ENCODE results near the gene WDR6.

Gene WDR6

DNA sequence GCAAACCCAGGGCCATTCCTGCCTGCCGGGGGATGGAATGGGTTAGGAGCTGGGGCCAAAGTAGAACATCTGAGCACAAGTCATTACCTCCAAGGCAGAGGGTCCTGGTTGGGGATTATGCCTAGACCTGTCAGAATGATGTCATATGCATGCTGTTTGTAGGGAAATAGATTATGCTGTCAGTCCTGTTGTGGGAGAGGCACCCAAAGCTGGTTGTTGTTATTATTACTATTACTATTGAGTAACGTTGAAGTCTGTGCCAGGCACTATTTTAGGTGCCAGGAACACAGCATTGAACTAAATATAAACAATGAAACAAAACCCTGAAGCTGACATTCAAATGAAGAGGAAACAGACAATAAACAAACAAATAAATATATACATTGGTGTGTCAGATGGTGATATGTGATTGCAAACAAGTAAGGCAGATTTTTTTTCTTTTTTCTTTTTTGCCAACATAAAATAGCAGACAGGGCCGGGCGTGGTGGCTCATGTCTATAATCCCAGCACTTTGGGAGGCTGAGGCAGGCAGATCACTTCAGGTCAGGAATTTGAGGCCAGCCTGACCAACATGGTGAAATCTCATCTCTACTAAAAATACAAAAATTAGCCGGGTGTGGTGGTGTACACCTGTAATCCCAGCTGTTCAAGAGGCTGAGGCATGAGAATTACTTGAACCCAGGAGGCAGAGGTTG, 15.2 kb upstream of the WDR6 start:
- no peak for TF ChIP-seq CTCF (IDR thresholded peaks at IDR 0.05)

DNA sequence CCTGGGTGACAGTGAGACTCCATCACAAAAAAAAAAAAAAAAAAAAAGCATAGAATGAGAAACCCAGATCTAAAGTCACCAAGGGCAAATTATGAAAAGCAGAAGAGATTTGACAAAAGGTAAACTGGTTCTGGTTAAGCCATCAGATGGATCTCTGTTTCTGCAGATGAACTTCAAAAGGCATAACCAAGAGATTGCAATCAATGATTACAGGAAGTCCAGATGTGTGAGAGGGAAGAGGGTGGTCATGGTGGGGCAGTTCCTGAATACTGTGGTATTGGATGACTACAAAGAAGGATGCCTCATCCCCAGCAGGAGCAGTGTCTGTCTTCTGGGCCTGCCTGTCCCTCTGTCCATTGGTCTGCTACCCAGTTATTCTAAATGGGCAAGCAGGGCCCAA, 13.4 kb upstream of the WDR6 start:
- TF ChIP-seq CTCF (IDR thresholded peaks at IDR 0.05) = no peak

- no peak for TF ChIP-seq CTCF (IDR thresholded peaks at IDR 0.05)
Measured at GRCh38 chr3:48996640-48997039, 10.6 kb upstream of the WDR6 start.

- TF ChIP-seq CTCF (IDR thresholded peaks at IDR 0.05) = no peak
Measured at GRCh38 chr3:48997102-48997635, 10.0 kb upstream of the WDR6 start.

GRCh38 chr3:48997714-48998637, 9.2 kb upstream of the WDR6 start:
- TF ChIP-seq CTCF (IDR thresholded peaks at IDR 0.05) = no peak

DNA sequence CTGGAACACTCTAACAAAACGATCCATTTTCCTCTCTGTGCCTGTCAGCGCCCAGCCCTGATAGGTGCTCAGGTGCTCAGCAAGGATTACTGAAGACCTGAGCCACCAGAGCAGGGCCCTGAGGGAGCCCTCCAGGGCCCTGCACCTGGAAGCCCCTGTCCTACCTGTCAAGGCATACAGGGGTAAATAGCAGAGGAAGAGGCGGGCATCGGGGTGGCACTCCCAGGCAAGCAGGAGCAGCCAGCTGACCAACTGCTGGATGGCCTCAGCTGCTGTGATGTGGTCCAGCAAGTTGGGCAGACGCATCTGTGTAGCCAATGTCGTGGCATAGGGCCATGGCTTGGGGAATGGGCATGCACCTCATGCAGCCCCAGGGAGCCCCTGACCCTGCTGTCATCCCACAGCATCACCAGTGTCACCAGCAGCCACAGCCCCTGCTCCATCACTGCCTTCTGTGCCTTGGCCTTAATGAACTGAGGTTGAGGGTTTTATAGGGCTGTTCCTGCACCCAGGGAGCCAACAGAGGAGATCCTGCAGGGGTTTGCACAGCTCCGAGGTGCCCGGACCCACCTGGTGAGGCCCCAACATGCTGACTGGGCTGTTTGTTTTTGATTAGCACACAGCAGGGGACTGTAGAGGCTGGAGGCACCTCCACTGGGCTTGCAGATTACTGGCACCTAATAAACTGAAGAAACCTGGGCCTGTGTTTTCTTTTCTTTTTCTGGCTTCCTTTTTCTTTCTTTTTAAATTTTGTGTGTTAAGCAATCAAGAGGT, 7.9 kb upstream of the WDR6 start:
- no peak for TF ChIP-seq CTCF (IDR thresholded peaks at IDR 0.05)

- no peak for TF ChIP-seq CTCF (IDR thresholded peaks at IDR 0.05)
Measured at GRCh38 chr3:49001155-49001554, 6.0 kb upstream of the WDR6 start.
